HG02642 (cell line): ENCODE data around the gene GSG1.
A peak's percentile ranks its signal among the peaks of the same experiment; 100 is the strongest.
"Not testable (repeated sequence)": the region's sequence is repeated elsewhere in the genome, so short reads cannot be mapped to it uniquely, and the experiment has no call there.

ENCODE experiments used
- ATAC-seq: cut with Tn5 transposase; IDR thresholded peaks from one replicate; pipeline ENCODE4 v1.9.1; 2021; ENCODE audit warnings: mild to moderate bottlenecking; ENCODE audit not compliant: unreplicated experiment, poor library complexity

Gene GSG1

GRCh38 chr12:13066459-13066858, 37.0 kb downstream of the GSG1 start:
- ATAC-seq, result no peak

- no peak for ATAC-seq
Measured at GRCh38 chr12:13066014-13066413, 37.5 kb downstream of the GSG1 start.

- ATAC-seq, result no peak
Measured at GRCh38 chr12:13062669-13063068, 40.8 kb downstream of the GSG1 start.

- no peak for ATAC-seq
Measured at GRCh38 chr12:13061377-13061776, 42.1 kb downstream of the GSG1 start.

DNA sequence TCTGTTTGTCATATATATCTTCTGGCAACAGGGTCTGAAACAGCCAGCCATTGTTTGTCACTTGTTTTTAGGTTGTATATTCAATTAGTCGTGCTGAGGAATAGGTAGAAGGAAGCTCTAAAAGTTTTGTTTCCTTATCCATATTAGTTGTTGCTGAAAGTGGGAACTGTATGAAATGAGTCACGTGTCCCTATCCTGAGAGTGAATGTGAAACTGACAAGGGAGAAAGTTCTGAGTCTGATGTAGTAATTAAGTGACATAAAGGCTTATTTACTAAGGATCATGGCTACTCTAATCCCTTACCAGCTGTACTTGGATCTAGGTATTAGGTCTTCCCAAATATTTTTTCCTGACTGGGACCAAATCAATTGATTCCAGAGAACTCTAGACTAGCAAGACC, 42.9 kb downstream of the GSG1 start:
- ATAC-seq, result no peak

GRCh38 chr12:13053617-13054016, 49.9 kb downstream of the GSG1 start:
- ATAC-seq, result not testable (repeated sequence)

GRCh38 chr12:13052421-13052820, 51.0 kb downstream of the GSG1 start:
- no peak for ATAC-seq

- ATAC-seq, result no peak
Measured at GRCh38 chr12:13049816-13050215, 53.7 kb downstream of the GSG1 start.

GRCh38 chr12:13046964-13047363, 56.5 kb downstream of the GSG1 start:
- peak; percentile 52 for ATAC-seq

- no peak for ATAC-seq
Measured at GRCh38 chr12:13045816-13046215, 57.7 kb downstream of the GSG1 start.

DNA sequence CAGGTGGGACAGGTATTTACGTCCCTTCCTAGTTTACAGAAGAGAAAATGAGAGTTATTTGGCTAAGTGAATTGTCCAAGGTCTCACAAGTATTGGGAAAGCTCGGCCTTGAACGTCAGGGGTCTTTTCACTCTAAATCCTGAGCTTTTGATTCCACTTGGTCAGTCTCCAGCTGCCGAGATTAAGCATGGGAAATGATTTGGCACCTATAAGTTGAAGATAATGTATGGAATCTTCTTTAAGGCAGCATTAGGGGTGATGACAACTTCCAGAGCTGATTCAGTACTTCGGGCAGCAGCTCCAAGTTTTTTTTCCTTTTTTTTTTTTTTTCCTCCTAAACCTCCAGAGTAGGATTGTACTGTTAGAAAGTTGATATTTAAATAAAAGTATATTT, 58.6 kb downstream of the GSG1 start:
- ATAC-seq, result no peak

DNA sequence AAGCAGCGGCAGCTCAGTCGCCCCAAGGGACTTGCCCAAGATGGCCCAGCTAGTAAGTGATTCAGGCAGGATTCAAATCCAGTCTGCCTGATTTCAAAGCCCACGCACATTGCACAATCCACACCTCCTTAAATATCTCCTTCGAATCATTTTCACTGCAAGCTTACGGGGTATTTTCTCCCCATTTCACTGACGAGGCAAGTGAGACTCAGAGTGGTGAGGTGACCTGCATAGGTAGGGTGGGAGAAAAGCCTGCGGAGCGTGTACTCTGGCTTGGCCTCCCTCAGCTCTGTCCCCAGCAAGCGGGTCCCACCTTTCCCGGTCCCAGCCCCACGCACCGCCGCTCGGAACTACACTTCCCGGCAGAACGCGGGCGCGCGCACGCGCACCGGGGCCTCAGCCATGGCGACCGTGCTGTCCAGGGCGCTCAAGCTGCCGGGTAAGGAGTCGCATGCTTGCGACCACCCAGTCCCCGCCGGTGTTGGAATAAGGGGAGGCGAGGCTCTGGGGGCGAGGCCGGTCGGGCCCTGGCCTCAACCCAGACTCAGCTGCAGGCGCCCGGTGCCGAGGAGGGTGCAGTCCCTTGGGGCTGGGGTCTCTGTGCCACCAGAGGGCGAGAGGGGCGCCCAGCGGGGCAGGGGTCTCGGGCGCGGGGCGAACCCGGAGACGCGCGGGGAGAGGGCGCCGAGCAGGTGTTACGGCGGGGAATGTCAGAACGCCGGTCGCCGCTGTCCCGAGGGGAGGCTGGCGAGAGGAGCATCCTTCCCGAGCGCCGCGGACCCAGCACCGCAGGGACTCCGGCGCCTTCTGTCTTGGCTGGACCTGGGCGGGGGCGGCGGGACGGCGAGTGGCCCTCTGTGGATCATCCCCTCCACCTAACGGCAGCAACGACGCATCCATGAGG, 59.2 kb downstream of the GSG1 start, which contains the start of gene FAM234B:
Gene FAM234B, plus strand, starts transcription at position 380 of the 904 bp plus-strand sequence. Its CDS starts 23 bp downstream, at position 403.
- ATAC-seq, result peak; percentile 92

GRCh38 chr12:13042666-13043230, 60.7 kb downstream of the GSG1 start:
- no peak for ATAC-seq

DNA sequence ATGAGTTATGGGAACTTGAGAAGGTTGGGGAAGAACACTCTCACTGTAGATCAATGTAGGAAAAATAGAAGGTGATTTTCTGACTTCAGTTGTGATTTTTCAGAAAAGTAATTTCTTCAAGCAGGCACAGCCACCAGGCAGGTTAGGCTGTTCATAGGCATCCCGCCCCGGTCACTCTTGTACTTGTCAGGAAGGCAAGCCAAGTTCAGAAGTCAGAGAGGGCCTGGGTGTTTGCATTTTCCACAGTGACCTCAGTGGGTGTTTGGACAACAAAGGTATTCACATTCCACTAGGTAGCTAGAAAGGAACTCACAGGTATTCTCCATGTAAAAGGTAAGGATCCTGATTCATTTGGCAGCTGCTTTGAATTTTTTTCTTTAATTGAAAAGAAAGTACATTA, 62.2 kb downstream of the GSG1 start:
- ATAC-seq, result no peak

GRCh38 chr12:13039328-13039956, 64.0 kb downstream of the GSG1 start:
- ATAC-seq, result no peak

- no peak for ATAC-seq
Measured at GRCh38 chr12:13038491-13039161, 64.8 kb downstream of the GSG1 start.

DNA sequence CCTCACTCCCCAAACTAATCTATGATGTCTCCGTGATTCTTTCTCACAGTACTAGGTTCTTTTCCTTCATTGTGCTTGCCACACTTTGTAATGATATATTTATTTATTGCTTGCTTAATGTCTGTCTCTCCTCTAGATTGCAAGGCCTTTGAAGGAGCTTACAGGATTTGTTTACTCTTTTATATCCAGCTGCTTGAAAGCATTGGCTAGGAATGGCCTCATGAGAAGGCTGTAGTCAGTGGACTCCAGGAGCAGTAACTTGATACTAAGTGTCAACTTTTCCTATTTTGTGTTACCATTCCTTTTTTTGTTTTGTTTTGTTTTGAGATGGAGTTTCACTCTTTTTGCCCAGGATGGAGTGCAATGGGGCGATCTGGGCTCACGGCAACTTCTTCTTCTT, 66.6 kb downstream of the GSG1 start:
- no peak for ATAC-seq

GRCh38 chr12:13035335-13035734, 68.1 kb downstream of the GSG1 start:
- ATAC-seq, result not testable (repeated sequence)
